Progenitor cell of endocrine pancreas (in vitro differentiated cells): ENCODE measurements around the gene RGS7BP. TPM values are rescaled to one million over a fixed set of nuclear protein-coding genes. Genes with fewer than 3 reads are reported as not detected.

ENCODE experiments used
- DNase-seq: peaks from one replicate; pipeline ENCODE4 v3.0.0; 2021; ENCODE audit warnings: low spot score; ENCODE audit not compliant: unreplicated experiment
- H3K27ac Mint-ChIP-seq: 2 replicates; pipeline ENCODE4 v1.8.0; 2021; ENCODE audit warnings: mild to moderate bottlenecking, moderate library complexity, mixed read lengths
- H3K27me3 Mint-ChIP-seq: 2 replicates; pipeline ENCODE4 v1.8.0; 2021; ENCODE audit warnings: mixed read lengths
- H3K36me3 Mint-ChIP-seq: 2 replicates; pipeline ENCODE4 v1.8.0; 2022; ENCODE audit warnings: mixed read lengths; ENCODE audit not compliant: insufficient read depth
- H3K4me1 Mint-ChIP-seq: 2 replicates; pipeline ENCODE4 v1.8.0; 2021; ENCODE audit warnings: low read depth, mixed read lengths
- H3K4me3 Mint-ChIP-seq: 2 replicates; pipeline ENCODE4 v1.8.0; 2021; ENCODE audit warnings: low read depth, mild to moderate bottlenecking, moderate library complexity, mixed read lengths
- H3K9me3 Mint-ChIP-seq: 2 replicates; pipeline ENCODE4 v1.8.0; 2021; ENCODE audit warnings: low read depth, mixed read lengths
- CTCF ChIP-seq: fragments of 200-600 bp; sonication (generic); IDR thresholded peaks from one replicate; pipeline ENCODE4 v1.5.0; 2021; ENCODE audit warnings: antibody characterized with exemption, mild to moderate bottlenecking; ENCODE audit not compliant: unreplicated experiment
- total RNA-seq: library from RNA; stranded (reverse); gene quantifications from 2 replicates; pipeline ENCODE4 v1.2.1, GENCODE V29; 2021

RGS7BP gene
- total RNA-seq, 1 donor from 2014 or later: 0.14 TPM

- no peak for DNase-seq
- no peaks in the 10 kb centered on the region for H3K9me3 Mint-ChIP-seq
- H3K36me3 Mint-ChIP-seq: no peaks in the 10 kb centered on the region
- H3K27ac Mint-ChIP-seq: no peak overlapping the region
- no peak overlapping the region for H3K4me3 Mint-ChIP-seq
- TF ChIP-seq CTCF: no peak
- no peaks in the 10 kb centered on the region for H3K27me3 Mint-ChIP-seq
- peaks cover 7% of the 10 kb centered on the region for H3K4me1 Mint-ChIP-seq
Observed at GRCh38 chr5:64592730-64593341, 87.0 kb downstream of the RGS7BP start.

- Mint-ChIP-seq H3K4me1 (peaks cover 7% of the 10 kb centered on the region), H3K27ac (no peak overlapping the region), H3K36me3 (no peaks in the 10 kb centered on the region), H3K9me3 (no peaks in the 10 kb centered on the region), H3K27me3 (no peaks in the 10 kb centered on the region), H3K4me3 (no peak overlapping the region)
- DNase-seq: no peak
- no peak for TF ChIP-seq CTCF
Observed at GRCh38 chr5:64594025-64594424, 88.2 kb downstream of the RGS7BP start.

- Mint-ChIP-seq H3K4me3 (no peak overlapping the region), H3K9me3 (no peaks in the 10 kb centered on the region), H3K27ac (no peak overlapping the region), H3K36me3 (no peaks in the 10 kb centered on the region), H3K27me3 (no peaks in the 10 kb centered on the region), H3K4me1 (peaks cover 7% of the 10 kb centered on the region)
- TF ChIP-seq CTCF: no peak
- DNase-seq: no peak
Observed at GRCh38 chr5:64594601-64595000, 88.8 kb downstream of the RGS7BP start.

- DNase-seq: no peak
- Mint-ChIP-seq H3K27me3 (no peaks in the 10 kb centered on the region), H3K9me3 (no peaks in the 10 kb centered on the region), H3K4me3 (no peak overlapping the region), H3K36me3 (no peaks in the 10 kb centered on the region), H3K4me1 (peaks cover 7% of the 10 kb centered on the region), H3K27ac (no peak overlapping the region)
- TF ChIP-seq CTCF: peak; percentile 68
Observed at GRCh38 chr5:64595031-64595855, 89.4 kb downstream of the RGS7BP start.

- no peak overlapping the region for H3K27ac Mint-ChIP-seq
- no peaks in the 10 kb centered on the region for H3K4me1 Mint-ChIP-seq
- no peak overlapping the region for H3K4me3 Mint-ChIP-seq
- H3K9me3 Mint-ChIP-seq: no peaks in the 10 kb centered on the region
- no peak for TF ChIP-seq CTCF
- H3K27me3 Mint-ChIP-seq: no peaks in the 10 kb centered on the region
- no peak for DNase-seq
- H3K36me3 Mint-ChIP-seq: no peaks in the 10 kb centered on the region
Observed at GRCh38 chr5:64599226-64599625, 93.4 kb downstream of the RGS7BP start.
